KMS-11 (cell line): ENCODE measurements around the gene FNDC3B.

ENCODE experiments used
- H2AFZ ChIP-seq: fragments of 200-600 bp; sonication (generic); 2 replicates; pipeline ENCODE4 v1.6.1; 2016; ENCODE audit warnings: antibody characterized with exemption, mixed run types, low read depth
- H3K27ac ChIP-seq: fragments of 200-600 bp; sonication (generic); 2 replicates; pipeline ENCODE4 v1.6.1; 2016; ENCODE audit warnings: mild to moderate bottlenecking, mixed run types
- H3K27me3 ChIP-seq: fragments of 200-600 bp; sonication (generic); 2 replicates; pipeline ENCODE4 v1.6.1; 2017; ENCODE audit warnings: mild to moderate bottlenecking, low read depth, mixed run types, moderate library complexity; ENCODE audit not compliant: insufficient read depth
- H3K36me3 ChIP-seq: fragments of 200-600 bp; sonication (generic); 2 replicates; pipeline ENCODE4 v1.6.1; 2017; ENCODE audit warnings: mild to moderate bottlenecking, mixed run types; ENCODE audit not compliant: insufficient read depth
- H3K4me1 ChIP-seq: fragments of 200-600 bp; sonication (generic); 2 replicates; pipeline ENCODE4 v1.6.1; 2016; ENCODE audit warnings: mild to moderate bottlenecking, low read depth, mixed run types; ENCODE audit not compliant: poor library complexity, severe bottlenecking
- H3K4me2 ChIP-seq: fragments of 200-600 bp; sonication (generic); 2 replicates; pipeline ENCODE4 v1.7.0; 2016; ENCODE audit warnings: mild to moderate bottlenecking, mixed run types
- H3K4me3 ChIP-seq: fragments of 200-600 bp; sonication (generic); IDR thresholded peaks from 2 replicates; pipeline ENCODE4 v1.6.1; 2017; ENCODE audit warnings: low read depth, low read length, mixed read lengths; ENCODE audit not compliant: insufficient read depth
- H3K79me2 ChIP-seq: fragments of 200-600 bp; sonication (generic); 2 replicates; pipeline ENCODE4 v1.6.1; 2016; ENCODE audit warnings: low read depth, mixed run types; ENCODE audit not compliant: insufficient read depth
- H3K9ac ChIP-seq: fragments of 200-600 bp; sonication (generic); 2 replicates; pipeline ENCODE4 v1.6.1; 2016; ENCODE audit warnings: mild to moderate bottlenecking, mixed run types
- H4K20me1 ChIP-seq: fragments of 200-600 bp; sonication (generic); 2 replicates; pipeline ENCODE4 v1.6.1; 2016; ENCODE audit warnings: mild to moderate bottlenecking, mixed run types; ENCODE audit not compliant: insufficient read depth
- TF ChIP-seq, protein P1 (sequence below): fragments of 200-600 bp; sonication (generic); conservative IDR thresholded peaks from 2 replicates; pipeline ENCODE4 v1.6.1; 2017; ENCODE audit warnings: low read depth, mild to moderate bottlenecking, antibody characterized with exemption, low read length, moderate library complexity, mixed read lengths

Gene FNDC3B

DNA sequence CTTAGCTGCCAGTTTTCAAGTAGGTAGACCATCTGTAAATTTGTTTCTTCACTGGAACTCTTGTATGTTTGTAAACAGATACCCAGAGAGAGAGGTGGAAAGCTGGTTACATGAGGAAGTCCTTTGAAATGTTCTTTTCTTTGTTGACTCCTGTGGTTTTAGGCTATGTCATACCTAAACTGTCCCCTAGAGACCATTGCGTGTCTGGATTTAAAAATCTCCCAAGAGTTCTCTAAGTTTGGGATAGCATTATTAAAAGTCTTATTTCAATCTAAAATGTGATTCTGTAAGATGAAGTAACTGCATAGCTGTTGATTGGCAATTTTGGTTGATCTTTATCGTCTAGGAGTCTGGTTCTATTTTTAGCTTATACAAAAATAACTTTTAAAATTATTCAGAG lies 281.7 kb downstream of the FNDC3B start:
- H3K36me3 ChIP-seq = peaks cover 3% of the 10 kb centered on the region; the same call in 1 of the 2 replicates

GRCh38 chr3:172323894-172324610 lies 284.7 kb downstream of the FNDC3B start:
- H3K4me1 ChIP-seq = no peaks in the 10 kb centered on the region
- no peak overlapping the region for H3K4me3 ChIP-seq
- H3K9ac ChIP-seq = no peak overlapping the region
- no peak overlapping the region for H3K4me2 ChIP-seq
- H3K27me3 ChIP-seq = no peaks in the 10 kb centered on the region
- no peaks in the 10 kb centered on the region for H3K79me2 ChIP-seq
- H2AFZ ChIP-seq = no peak overlapping the region
- TF ChIP-seq, protein P1, sequence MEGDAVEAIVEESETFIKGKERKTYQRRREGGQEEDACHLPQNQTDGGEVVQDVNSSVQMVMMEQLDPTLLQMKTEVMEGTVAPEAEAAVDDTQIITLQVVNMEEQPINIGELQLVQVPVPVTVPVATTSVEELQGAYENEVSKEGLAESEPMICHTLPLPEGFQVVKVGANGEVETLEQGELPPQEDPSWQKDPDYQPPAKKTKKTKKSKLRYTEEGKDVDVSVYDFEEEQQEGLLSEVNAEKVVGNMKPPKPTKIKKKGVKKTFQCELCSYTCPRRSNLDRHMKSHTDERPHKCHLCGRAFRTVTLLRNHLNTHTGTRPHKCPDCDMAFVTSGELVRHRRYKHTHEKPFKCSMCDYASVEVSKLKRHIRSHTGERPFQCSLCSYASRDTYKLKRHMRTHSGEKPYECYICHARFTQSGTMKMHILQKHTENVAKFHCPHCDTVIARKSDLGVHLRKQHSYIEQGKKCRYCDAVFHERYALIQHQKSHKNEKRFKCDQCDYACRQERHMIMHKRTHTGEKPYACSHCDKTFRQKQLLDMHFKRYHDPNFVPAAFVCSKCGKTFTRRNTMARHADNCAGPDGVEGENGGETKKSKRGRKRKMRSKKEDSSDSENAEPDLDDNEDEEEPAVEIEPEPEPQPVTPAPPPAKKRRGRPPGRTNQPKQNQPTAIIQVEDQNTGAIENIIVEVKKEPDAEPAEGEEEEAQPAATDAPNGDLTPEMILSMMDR = no peak
- no peak overlapping the region for H3K27ac ChIP-seq
- peaks cover 5% of the 10 kb centered on the region; the same call in 1 of the 2 replicates for H3K36me3 ChIP-seq
- no peaks in the 10 kb centered on the region for H4K20me1 ChIP-seq

More for the DNA sequence above, 281.7 kb downstream of the FNDC3B start:
- TF ChIP-seq, protein P1 = no peak
- H3K4me2 ChIP-seq = no peak overlapping the region
- no peak overlapping the region for H3K4me3 ChIP-seq
- H3K79me2 ChIP-seq = no peaks in the 10 kb centered on the region
- no peak overlapping the region for H3K27ac ChIP-seq
- no peak overlapping the region for H2AFZ ChIP-seq
- H4K20me1 ChIP-seq = no peaks in the 10 kb centered on the region
- H3K27me3 ChIP-seq = no peaks in the 10 kb centered on the region
- no peaks in the 10 kb centered on the region for H3K4me1 ChIP-seq
- no peak overlapping the region for H3K9ac ChIP-seq

- H3K9ac ChIP-seq = no peak overlapping the region
- no peaks in the 10 kb centered on the region for H3K27me3 ChIP-seq
- H3K79me2 ChIP-seq = no peaks in the 10 kb centered on the region
- H2AFZ ChIP-seq = no peak overlapping the region
- no peak overlapping the region for H3K4me3 ChIP-seq
- H3K27ac ChIP-seq = no peak overlapping the region
- peaks cover 9% of the 10 kb centered on the region; the same call in 1 of the 2 replicates for H3K36me3 ChIP-seq
- TF ChIP-seq, protein P1 = no peak
- H4K20me1 ChIP-seq = no peaks in the 10 kb centered on the region
- no peak overlapping the region for H3K4me2 ChIP-seq
- H3K4me1 ChIP-seq = no peaks in the 10 kb centered on the region
These were observed 285.3 kb downstream of the FNDC3B start for GRCh38 chr3:172324611-172325203.

DNA sequence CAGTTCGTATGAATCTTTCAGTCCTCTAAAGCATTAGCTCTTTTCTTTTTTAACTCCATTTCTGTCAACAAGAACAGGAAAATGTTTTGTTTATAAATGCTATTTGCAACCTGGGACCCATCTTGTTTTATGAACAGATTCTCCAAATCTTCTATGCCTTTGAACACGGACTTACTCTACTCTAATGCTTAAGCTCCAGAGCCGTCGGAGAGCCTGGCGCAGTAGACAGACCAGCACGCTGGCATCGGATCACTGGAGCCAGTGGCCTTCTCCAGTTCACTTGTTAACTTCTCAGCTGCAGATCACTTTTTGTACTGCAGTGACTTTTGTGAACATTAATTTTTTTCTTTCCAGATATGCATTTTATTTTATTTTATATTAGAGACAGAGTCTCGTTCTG lies 286.1 kb downstream of the FNDC3B start:
- TF ChIP-seq, protein P1 = no peak
- no peaks in the 10 kb centered on the region for H3K27me3 ChIP-seq
- H2AFZ ChIP-seq = no peak overlapping the region
- no peak overlapping the region for H3K4me3 ChIP-seq
- H3K4me1 ChIP-seq = no peaks in the 10 kb centered on the region
- no peak overlapping the region for H3K9ac ChIP-seq
- H3K36me3 ChIP-seq = peaks cover 9% of the 10 kb centered on the region; the same call in 1 of the 2 replicates
- no peak overlapping the region for H3K4me2 ChIP-seq
- no peaks in the 10 kb centered on the region for H3K79me2 ChIP-seq
- H3K27ac ChIP-seq = no peak overlapping the region
- H4K20me1 ChIP-seq = no peaks in the 10 kb centered on the region
